Erythroblast (primary cell): ENCODE results near the gene CRISP3.
"Not testable (repeated sequence)": the region's sequence is repeated elsewhere in the genome, so short reads cannot be mapped to it uniquely, and the experiment has no call there.

Experiments used
- DNase-seq, 2 experiments: peaks; one replicate each; lab custom pipeline; 2025; lab: John Stamatoyannopoulos, UW
- GATA1 ChIP-seq: IDR thresholded peaks from 2 replicates; pipeline ENCODE4 v1.6.1; 2011; ENCODE audit warnings: low read depth, mild to moderate bottlenecking, control low read depth, low read length, moderate library complexity
- POLR2A ChIP-seq: IDR thresholded peaks from 2 replicates; pipeline ENCODE4 v1.6.1; 2011; ENCODE audit warnings: mild to moderate bottlenecking, low read length

The CRISP3 gene

GRCh38 chr6:49733680-49734079, 10.5 kb downstream of the CRISP3 start:
- DNase-seq, result peak; percentile 15 to 30
- TF ChIP-seq POLR2A, result no peak
- no peak for TF ChIP-seq GATA1

GRCh38 chr6:49732781-49733180, 11.4 kb downstream of the CRISP3 start:
- TF ChIP-seq POLR2A (no peak), GATA1 (no peak)
- peak; percentile 21 to 35 for DNase-seq

DNA sequence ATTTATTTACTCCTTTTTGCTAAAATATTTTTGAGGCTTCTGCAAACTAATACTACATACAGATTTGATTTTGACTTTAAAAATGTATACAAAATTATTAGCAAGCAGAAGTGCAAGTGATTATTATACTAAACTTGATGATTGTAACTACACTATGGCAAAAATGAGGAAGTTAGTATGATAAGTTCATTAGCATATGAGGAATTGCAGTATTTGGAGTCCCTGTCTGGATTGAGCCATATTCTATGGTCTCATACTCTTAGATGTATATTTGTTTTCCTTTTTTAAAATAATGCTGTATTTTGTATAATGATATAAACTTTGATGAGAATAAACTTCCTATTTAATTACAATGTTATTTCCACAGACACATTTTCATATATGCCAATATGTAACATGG, 13.9 kb downstream of the CRISP3 start:
- TF ChIP-seq GATA1 (no peak), POLR2A (no peak)
- DNase-seq, result no peak

DNA sequence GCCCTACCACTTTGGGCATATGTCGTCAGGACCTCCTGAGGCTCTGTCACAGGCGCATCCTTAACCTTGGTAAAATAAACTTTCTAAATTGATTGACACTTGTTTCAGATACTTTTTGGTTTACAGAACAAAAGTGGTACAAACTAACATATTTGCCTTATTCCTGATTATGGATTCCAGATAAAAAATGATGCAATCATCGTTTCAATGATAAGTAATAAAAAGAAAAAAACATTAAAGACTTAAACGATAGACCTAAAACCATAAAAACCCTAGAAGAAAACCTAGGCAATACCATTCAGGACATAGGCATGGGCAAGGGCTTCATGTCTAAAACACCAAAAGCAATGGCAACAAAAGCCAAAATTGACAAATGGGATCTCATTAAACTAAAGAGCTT, 20.3 kb downstream of the CRISP3 start:
- not testable (repeated sequence) for DNase-seq

GRCh38 chr6:49721297-49721696, 22.9 kb downstream of the CRISP3 start:
- TF ChIP-seq POLR2A, result no peak
- no peak for TF ChIP-seq GATA1
- DNase-seq, result peak; percentile 35 to 44

- DNase-seq, result no peak
- TF ChIP-seq POLR2A (no peak), GATA1 (no peak)
Observed at GRCh38 chr6:49720372-49720771, 23.8 kb downstream of the CRISP3 start.

DNA sequence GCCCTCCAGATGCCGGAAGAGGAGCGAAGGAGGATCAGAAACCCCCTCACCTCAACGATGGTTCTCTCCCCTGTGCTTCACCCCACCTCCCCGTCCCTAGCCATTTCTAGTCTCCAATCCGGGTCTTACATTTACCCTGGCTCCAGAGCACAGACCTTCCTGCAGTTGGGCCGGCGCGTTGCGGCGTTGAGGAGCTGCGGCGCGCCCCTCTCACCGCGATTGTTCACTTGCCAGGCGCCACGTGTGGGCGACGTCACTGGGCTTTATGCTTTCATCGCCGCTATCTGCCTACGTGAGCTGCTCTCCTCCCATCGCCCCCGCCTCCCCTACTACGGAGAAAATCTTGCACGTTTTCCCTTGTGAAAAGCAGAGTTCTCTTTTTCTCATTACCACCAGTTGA, 30.8 kb downstream of the CRISP3 start, which contains the start of gene CRISP2:
TSS of gene CRISP2 (minus strand) at position 198 of the 400 bp plus-strand sequence. CDS start 4,347 bp downstream, outside the sequence.
- TF ChIP-seq GATA1 (no peak), POLR2A (no peak)
- no peak for DNase-seq

- TF ChIP-seq POLR2A (no peak), GATA1 (no peak)
- DNase-seq, result peak; percentile 57 to 82
Observed at GRCh38 chr6:49698478-49698877, 45.7 kb downstream of the CRISP3 start.

- peak; percentile 17 to 24 for DNase-seq
Observed at GRCh38 chr6:49693512-49693911, 50.7 kb downstream of the CRISP3 start.

DNA sequence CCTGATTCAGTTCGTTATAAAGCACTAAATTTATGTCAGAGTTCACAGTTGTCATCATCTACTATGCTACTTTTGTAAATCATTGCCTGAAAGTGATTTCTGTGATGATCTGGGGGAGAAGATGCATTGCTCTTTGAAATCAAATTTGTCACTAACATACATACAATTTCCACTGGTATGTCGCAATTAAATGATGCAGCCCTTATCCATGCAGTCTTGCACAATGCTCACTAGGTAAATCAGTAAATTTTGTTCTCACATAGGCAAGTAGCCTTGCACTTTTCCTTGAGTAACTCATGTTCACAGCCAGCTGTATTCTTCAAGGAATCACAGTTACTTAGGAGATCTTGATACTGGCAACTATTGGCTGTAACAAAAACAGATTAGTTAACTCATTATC, 51.7 kb downstream of the CRISP3 start:
- TF ChIP-seq GATA1 (no peak), POLR2A (no peak)
- DNase-seq, result no peak

More at GRCh38 chr6:49693512-49693911, 50.7 kb downstream of the CRISP3 start:
- TF ChIP-seq GATA1 (no peak), POLR2A (no peak)
